GM18909 (cell line): ENCODE measurements around the gene RPTN.

Experiments
- ATAC-seq: cut with Tn5 transposase; IDR thresholded peaks from one replicate; pipeline ENCODE4 v1.9.1; 2021; ENCODE audit warnings: mild to moderate bottlenecking; ENCODE audit not compliant: unreplicated experiment, poor library complexity

RPTN gene

DNA sequence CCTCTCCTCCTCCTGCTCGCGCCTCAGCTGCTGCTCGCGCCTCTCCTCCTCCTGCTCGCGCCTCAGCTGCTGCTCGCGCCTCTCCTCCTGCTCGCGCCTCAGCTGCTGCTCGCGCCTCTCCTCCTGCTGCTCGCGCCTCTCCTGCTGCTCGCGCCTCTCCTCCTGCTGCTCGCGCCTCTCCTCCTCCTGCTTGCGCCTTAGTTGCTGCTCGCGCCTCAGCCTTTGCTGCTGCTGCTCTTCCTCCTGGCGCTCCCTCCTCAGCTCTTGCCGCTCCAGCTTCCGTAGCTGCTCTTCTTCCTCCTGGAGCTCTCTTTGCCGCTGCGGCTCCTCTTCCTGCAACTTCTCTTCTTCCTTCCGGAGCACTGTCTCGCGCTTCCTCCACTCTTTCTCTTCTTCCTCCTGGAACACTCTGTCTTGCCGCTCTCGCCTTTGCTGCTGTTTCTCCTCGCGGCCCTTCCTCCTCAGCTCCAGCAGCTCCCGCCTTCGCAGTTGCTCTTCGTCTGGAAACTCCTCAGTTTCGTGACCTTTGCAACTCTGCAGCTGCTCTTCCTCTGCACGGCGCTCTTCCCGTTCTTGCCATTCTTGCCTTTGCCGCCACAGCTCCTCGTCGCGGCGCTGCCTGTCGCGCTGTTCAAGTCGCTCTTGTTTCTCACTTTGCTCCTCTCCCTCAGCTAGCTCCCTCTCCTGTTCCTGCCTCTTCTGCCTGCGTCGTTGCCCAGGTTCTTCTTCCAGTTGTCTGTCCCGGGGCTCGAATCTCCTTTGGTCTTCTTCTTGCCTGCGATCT lies 46.7 kb downstream of the RPTN start:
- ATAC-seq = no peak

- ATAC-seq = no peak
Measured at GRCh38 chr1:152111515-152111968, 47.5 kb downstream of the RPTN start.

GRCh38 chr1:152110860-152111514 lies 48.0 kb downstream of the RPTN start:
- ATAC-seq = no peak

DNA sequence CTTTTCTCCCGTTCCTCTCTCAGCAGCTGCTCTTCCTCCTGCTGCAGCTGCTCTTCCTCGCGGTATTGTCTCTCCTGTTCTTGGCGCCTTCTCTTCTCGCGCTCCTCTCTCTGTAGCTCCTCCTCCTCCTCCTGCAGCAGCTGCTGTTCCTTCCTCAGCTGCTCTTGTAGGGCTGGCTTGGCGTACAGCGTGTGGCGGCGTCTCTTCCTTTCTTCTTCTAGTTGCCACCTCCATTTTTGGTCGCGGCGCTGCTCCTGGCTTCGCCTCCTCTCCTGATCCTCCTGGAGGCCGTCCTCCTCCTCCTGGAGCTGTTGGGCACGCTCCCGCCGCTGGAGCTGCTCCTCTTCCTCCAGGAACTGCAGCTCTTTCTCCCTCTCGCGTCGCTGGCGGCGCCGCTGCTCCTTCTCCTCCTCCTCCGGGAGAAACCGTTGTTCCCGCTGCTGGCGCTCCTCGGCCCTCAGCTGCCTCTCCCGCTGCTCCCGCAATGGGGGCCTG lies 48.6 kb downstream of the RPTN start:
- ATAC-seq = no peak

- no peak for ATAC-seq
Measured at GRCh38 chr1:152109998-152110294, 49.1 kb downstream of the RPTN start.

DNA sequence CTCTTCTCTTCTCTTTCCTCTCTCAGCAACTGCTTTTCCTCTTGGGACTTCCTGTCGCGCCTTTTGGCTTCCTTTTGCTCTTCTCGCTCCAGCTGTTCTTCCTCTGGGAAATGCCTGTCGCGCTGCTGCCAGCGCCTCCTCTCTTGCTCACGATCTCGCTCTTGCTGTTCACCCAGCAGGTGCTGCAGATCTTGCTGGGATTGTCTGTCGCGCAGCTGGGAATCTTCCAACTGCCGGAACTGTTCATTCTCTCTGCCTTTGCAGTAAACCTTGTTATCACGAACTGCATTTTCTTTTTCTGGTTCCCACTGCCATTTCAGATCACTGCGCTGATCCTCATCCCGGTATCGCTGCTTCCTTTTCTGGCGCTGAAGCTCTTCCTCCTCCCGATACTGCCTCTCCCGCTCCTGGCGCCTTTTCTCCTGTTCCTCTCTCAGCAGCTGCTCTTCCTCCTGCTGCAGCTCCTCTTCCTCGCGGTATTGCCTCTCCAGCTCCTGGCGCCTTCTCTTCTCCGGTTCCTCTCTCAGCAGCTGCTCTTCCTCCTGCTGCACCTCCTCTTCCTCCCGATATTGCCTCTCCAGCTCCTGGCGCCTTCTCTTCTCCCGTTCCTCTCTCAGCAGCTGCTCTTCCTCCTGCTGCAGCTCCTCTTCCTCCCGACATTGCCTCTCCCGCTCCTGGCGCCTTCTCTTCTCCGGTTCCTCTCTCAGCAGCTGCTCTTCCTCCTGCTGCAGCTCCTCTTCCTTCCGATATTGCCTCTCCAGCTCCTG lies 49.6 kb downstream of the RPTN start:
- ATAC-seq = no peak

GRCh38 chr1:152108882-152109222 lies 50.2 kb downstream of the RPTN start:
- no peak for ATAC-seq

GRCh38 chr1:152107984-152108881 lies 50.8 kb downstream of the RPTN start:
- ATAC-seq = no peak

- ATAC-seq = no peak
Measured at GRCh38 chr1:152107031-152107983, 51.7 kb downstream of the RPTN start.

- no peak for ATAC-seq
Measured at GRCh38 chr1:152104854-152105253, 54.2 kb downstream of the RPTN start.
